Activated gamma-delta T cell (primary cell): ENCODE measurements around the gene RPL38.
"Not testable (repeated sequence)": the region's sequence is repeated elsewhere in the genome, so short reads cannot be mapped to it uniquely, and the experiment has no call there.

Experiments used
- DNase-seq: peaks from one replicate; lab custom pipeline; 2025; lab: John Stamatoyannopoulos, UW

Gene RPL38

GRCh38 chr17:74185571-74186185 is 17.8 kb upstream of the RPL38 start:
- DNase-seq = no peak

- DNase-seq = no peak
These were observed 17.0 kb upstream of the RPL38 start for GRCh38 chr17:74186498-74186897.

- no peak for DNase-seq
These were observed 15.7 kb upstream of the RPL38 start for GRCh38 chr17:74187761-74188160.

- not testable (repeated sequence) for DNase-seq
These were observed 14.8 kb upstream of the RPL38 start for GRCh38 chr17:74188687-74189086.

- DNase-seq = no peak
These were observed 13.3 kb upstream of the RPL38 start for GRCh38 chr17:74190154-74190553.

GRCh38 chr17:74190807-74191406 is 12.6 kb upstream of the RPL38 start:
- no peak for DNase-seq

GRCh38 chr17:74192950-74193781 is 10.3 kb upstream of the RPL38 start:
- DNase-seq = no peak

GRCh38 chr17:74194682-74195081 is 8.8 kb upstream of the RPL38 start:
- DNase-seq = no peak

GRCh38 chr17:74196541-74197317 is 6.7 kb upstream of the RPL38 start:
- DNase-seq = no peak

- DNase-seq = no peak
These were observed 5.7 kb upstream of the RPL38 start for GRCh38 chr17:74197801-74198200.

- no peak for DNase-seq
These were observed 4.8 kb upstream of the RPL38 start for GRCh38 chr17:74198694-74199093.

GRCh38 chr17:74199306-74200092 is 4.0 kb upstream of the RPL38 start:
- DNase-seq = peak; percentile 36

GRCh38 chr17:74200112-74200511 is 3.4 kb upstream of the RPL38 start:
- no peak for DNase-seq

GRCh38 chr17:74201250-74201649 is 2.2 kb upstream of the RPL38 start:
- no peak for DNase-seq

GRCh38 chr17:74201948-74202347 is 1.5 kb upstream of the RPL38 start:
- no peak for DNase-seq

- no peak for DNase-seq
These were observed 540 bp upstream of the RPL38 start for GRCh38 chr17:74202938-74203337.

GRCh38 chr17:74204474-74204873 is 996 bp downstream of the RPL38 start:
- no peak for DNase-seq

- DNase-seq = no peak
These were observed 1.8 kb downstream of the RPL38 start for GRCh38 chr17:74205274-74205673.

GRCh38 chr17:74206332-74206818 is 2.9 kb downstream of the RPL38 start:
- DNase-seq = no peak

- DNase-seq = peak; percentile 52
These were observed 7.0 kb downstream of the RPL38 start for GRCh38 chr17:74210191-74211140.
